Measurements from ENCODE around the gene ZNF140. TPM values are rescaled to one million over a fixed set of nuclear protein-coding genes. Genes with fewer than 3 reads are reported as not detected.
A peak's percentile ranks its signal among the peaks of the same experiment; 100 is the strongest.

Gene ZNF140
- total RNA-seq, 1 experiment from 2014 or later = 16.0 TPM

GRCh38 chr12:133108150-133108549, 27.4 kb downstream of the ZNF140 start:
- Mint-ChIP-seq H3K27me3 (ENCODE audit: unreplicated experiment) (no peaks in the 10 kb centered on the region), H3K9me3 (ENCODE audit: low read depth, unreplicated experiment) (peaks cover 28% of the 10 kb centered on the region), H3K36me3 (ENCODE audit: insufficient read depth, unreplicated experiment) (peaks cover 41% of the 10 kb centered on the region), H3K4me3 (ENCODE audit: low read depth, unreplicated experiment) (no peak overlapping the region), H3K27ac (ENCODE audit: unreplicated experiment) (no peak overlapping the region), H3K4me1 (ENCODE audit: low read depth, unreplicated experiment) (no peaks in the 10 kb centered on the region)
- CTCF ChIA-PET = no interaction called here
- intact Hi-C loops (cut with micrococcal nuclease; ENCODE audit: unreplicated experiment) = no loop called here
- TF ChIP-seq CTCF (IDR thresholded peaks at IDR 0.05; ENCODE audit: unreplicated experiment) = no peak
- DNase-seq = no peak
- BruUV-seq (replicated peaks) = no TSS peak

- Mint-ChIP-seq H3K9me3 (ENCODE audit: low read depth, unreplicated experiment) (peaks cover 32% of the 10 kb centered on the region), H3K27me3 (ENCODE audit: unreplicated experiment) (no peaks in the 10 kb centered on the region), H3K36me3 (ENCODE audit: insufficient read depth, unreplicated experiment) (no peaks in the 10 kb centered on the region), H3K27ac (ENCODE audit: unreplicated experiment) (no peak overlapping the region), H3K4me3 (ENCODE audit: low read depth, unreplicated experiment) (no peak overlapping the region), H3K4me1 (ENCODE audit: low read depth, unreplicated experiment) (no peaks in the 10 kb centered on the region)
- no peak for DNase-seq
- TF ChIP-seq CTCF (IDR thresholded peaks at IDR 0.05; ENCODE audit: unreplicated experiment) = no peak
- CTCF ChIA-PET = interaction anchor here (1.4 kb wide), 1 partner anchor 8 kb away, joined by 3 read pairs; no protein-coding TSS in a partner anchor
- no TSS peak for BruUV-seq (replicated peaks)
- intact Hi-C loops (cut with micrococcal nuclease; ENCODE audit: unreplicated experiment) = no loop called here
Observed at GRCh38 chr12:133120385-133121191, 39.9 kb downstream of the ZNF140 start.

- H3K27ac Mint-ChIP-seq (ENCODE audit: unreplicated experiment) = no peak overlapping the region
- no peak for TF ChIP-seq CTCF (IDR thresholded peaks at IDR 0.05; ENCODE audit: unreplicated experiment)
- peaks cover 18% of the 10 kb centered on the region for H3K9me3 Mint-ChIP-seq (ENCODE audit: low read depth, unreplicated experiment)
- DNase-seq = no peak
- intact Hi-C loops (cut with micrococcal nuclease; ENCODE audit: unreplicated experiment) = no loop called here
- H3K4me3 Mint-ChIP-seq (ENCODE audit: low read depth, unreplicated experiment) = no peak overlapping the region
- H3K27me3 Mint-ChIP-seq (ENCODE audit: unreplicated experiment) = no peaks in the 10 kb centered on the region
- BruUV-seq (replicated peaks) = no TSS peak
- H3K36me3 Mint-ChIP-seq (ENCODE audit: insufficient read depth, unreplicated experiment) = peaks cover 26% of the 10 kb centered on the region
- no peaks in the 10 kb centered on the region for H3K4me1 Mint-ChIP-seq (ENCODE audit: low read depth, unreplicated experiment)
- CTCF ChIA-PET = no interaction called here
Observed at GRCh38 chr12:133124674-133125073, 44.0 kb downstream of the ZNF140 start.

GRCh38 chr12:133129368-133130037, 48.8 kb downstream of the ZNF140 start:
- TF ChIP-seq CTCF (IDR thresholded peaks at IDR 0.05; ENCODE audit: unreplicated experiment) = no peak
- DNase-seq = no peak
- peaks cover 8% of the 10 kb centered on the region for H3K4me1 Mint-ChIP-seq (ENCODE audit: low read depth, unreplicated experiment)
- BruUV-seq (replicated peaks) = no TSS peak
- no peaks in the 10 kb centered on the region for H3K27me3 Mint-ChIP-seq (ENCODE audit: unreplicated experiment)
- peaks cover 47% of the 10 kb centered on the region for H3K36me3 Mint-ChIP-seq (ENCODE audit: insufficient read depth, unreplicated experiment)
- H3K27ac Mint-ChIP-seq (ENCODE audit: unreplicated experiment) = peak overlapping the region; percentile 95
- intact Hi-C loops (cut with micrococcal nuclease; ENCODE audit: unreplicated experiment) = loop anchor here (2.0 to 5.0 kb wide), 2 partner anchors 48 to 49 kb away; partner anchors contain the start of gene ZNF140
- H3K9me3 Mint-ChIP-seq (ENCODE audit: low read depth, unreplicated experiment) = peaks cover 16% of the 10 kb centered on the region
- H3K4me3 Mint-ChIP-seq (ENCODE audit: low read depth, unreplicated experiment) = peak overlapping the region; percentile 100
- CTCF ChIA-PET = interaction anchor here (1.1 to 1.9 kb wide), 3 partner anchors 50 to 301 kb away, joined by 3 to 6 read pairs (median 3); partner anchors contain the start of genes GOLGA3 and ZNF268
